PC-3 (cell line): Measurements from ENCODE around the gene B4GALT5. TPM values are rescaled to one million over a fixed set of nuclear protein-coding genes. Genes with fewer than 3 reads are reported as not detected.

Experiments used
- ATAC-seq: fragments of 200-7000 bp; cut with Tn5 transposase; 2 replicates; pipeline ENCODE4 v1.9.1; 2020; ENCODE audit warnings: mild to moderate bottlenecking, moderate library complexity
- BruUV-seq: library from RNA; stranded (reverse); fragments of 400-500 nt; replicated peaks from 2 replicates; lab custom pipeline; 2021; lab: Mats Ljungman, UMichigan
- CTCF ChIA-PET: fragments of 300-600 bp; sonication (Branson Sonifier 250); formaldehyde crosslinking; loops from one replicate; lab custom pipeline; 2022; ENCODE audit warnings: antibody characterized with exemption; lab: Charles Lee
- POLR2A ChIA-PET: fragments of 300-600 bp; sonication (Branson Sonifier 250); formaldehyde crosslinking; loops from one replicate; lab custom pipeline; 2022; ENCODE audit warnings: antibody characterized with exemption; ENCODE audit not compliant: unreplicated experiment; lab: Charles Lee
- DNase-seq: peaks from one replicate; pipeline ENCODE4 v3.0.0-alpha.2; 2015
- H2AFZ ChIP-seq: fragments of 300-600 bp; sonication (generic); 2 replicates; pipeline ENCODE4 v1.6.0; 2016; ENCODE audit warnings: antibody characterized with exemption, low read length
- H3F3A ChIP-seq: fragments of 300-600 bp; sonication (generic); one replicate; pipeline ENCODE4 v1.6.0; 2017; ENCODE audit warnings: antibody characterized with exemption, low read length, control low read depth, mild to moderate bottlenecking; ENCODE audit not compliant: unreplicated experiment
- H3K27ac ChIP-seq: fragments of 300-600 bp; sonication (generic); 2 replicates; pipeline ENCODE4 v1.5.1; 2016; ENCODE audit warnings: mild to moderate bottlenecking, low read length
- H3K27me3 ChIP-seq: fragments of 300-600 bp; sonication (generic); 2 replicates; pipeline ENCODE4 v1.6.1; 2016; ENCODE audit warnings: low read length, mixed read lengths
- H3K36me3 ChIP-seq: fragments of 300-600 bp; sonication (generic); 2 replicates; pipeline ENCODE4 v1.6.1; 2016; ENCODE audit warnings: low read depth, mixed run types, low read length, mixed read lengths
- H3K4me1 ChIP-seq: fragments of 300-600 bp; sonication (generic); 2 replicates; pipeline ENCODE4 v1.5.1; 2016; ENCODE audit warnings: low read length; ENCODE audit not compliant: insufficient read depth
- H3K4me2 ChIP-seq: fragments of 300-600 bp; sonication (generic); 2 replicates; pipeline ENCODE4 v1.6.0; 2016; ENCODE audit warnings: low read length
- H3K4me3 ChIP-seq: fragments of 300-600 bp; sonication (generic); 2 replicates; pipeline ENCODE4 v1.5.1; 2016; ENCODE audit warnings: mild to moderate bottlenecking, low read length, mixed read lengths
- H3K79me2 ChIP-seq: fragments of 300-600 bp; sonication (generic); 2 replicates; pipeline ENCODE4 v1.6.1; 2017; ENCODE audit warnings: low read length, mixed read lengths
- H3K9ac ChIP-seq: fragments of 300-600 bp; sonication (generic); 2 replicates; pipeline ENCODE4 v1.6.0; 2016; ENCODE audit warnings: mild to moderate bottlenecking, low read length
- H3K9me2 ChIP-seq: fragments of 300-600 bp; sonication (generic); replicated peaks from 2 replicates; pipeline ENCODE4 v1.6.1; 2016; ENCODE audit warnings: mixed run types, low read length, mixed read lengths
- H3K9me3 ChIP-seq: fragments of 300-600 bp; sonication (generic); 2 replicates; pipeline ENCODE4 v1.6.1; 2016; ENCODE audit warnings: low read length, mixed read lengths
- H4K20me1 ChIP-seq: fragments of 300-600 bp; sonication (generic); 2 replicates; pipeline ENCODE4 v1.6.1; 2016; ENCODE audit warnings: low read length, mixed read lengths
- CTCF ChIP-seq: fragments of 300-600 bp; sonication (generic); conservative IDR thresholded peaks from 2 replicates; pipeline ENCODE4 v1.5.1; 2017; ENCODE audit warnings: antibody characterized with exemption, low read depth, mild to moderate bottlenecking, low read length
- EZH2 ChIP-seq: fragments of 300-600 bp; sonication (generic); IDR thresholded peaks from one replicate; pipeline ENCODE4 v1.6.1; 2017; ENCODE audit warnings: antibody characterized with exemption, mild to moderate bottlenecking, low read length; ENCODE audit not compliant: unreplicated experiment
- EZH2phosphoT487 ChIP-seq: fragments of 300-600 bp; sonication (generic); IDR thresholded peaks from 2 replicates; pipeline ENCODE4 v1.6.1; 2018; ENCODE audit warnings: mild to moderate bottlenecking, antibody characterized with exemption, low read length, borderline replicate concordance
- intact Hi-C: fragments of 100-400 bp; cut with micrococcal nuclease; formaldehyde crosslinking; loops from 2 replicates; pipeline ENCODE4 v1.9.0; 2023
- total RNA-seq: library from RNA; depleted of rRNA; stranded (reverse); fragments of >200 nt; gene quantifications from 2 replicates; pipeline ENCODE4 v1.2.3, GENCODE V29; 2014

Gene B4GALT5
- total RNA-seq, 1 experiment from 2014 or later: 18.1 TPM

- H4K20me1 ChIP-seq: no peaks in the 10 kb centered on the region
- no peak overlapping the region for H3K4me3 ChIP-seq
- no peaks in the 10 kb centered on the region for H3K36me3 ChIP-seq
- no peaks in the 10 kb centered on the region for H3F3A ChIP-seq
- ChIA-PET POLR2A (no interaction called here), CTCF (no interaction called here)
- H3K79me2 ChIP-seq: no peaks in the 10 kb centered on the region
- H3K4me1 ChIP-seq: peaks cover 18% of the 10 kb centered on the region
- H3K27me3 ChIP-seq: no peaks in the 10 kb centered on the region
- ATAC-seq (no peak), DNase-seq (no peak)
- no TSS peak for BruUV-seq
- H3K9me2 ChIP-seq: no peaks in the 10 kb centered on the region
- no peak overlapping the region for H3K9ac ChIP-seq
- no peak overlapping the region for H3K27ac ChIP-seq
- H2AFZ ChIP-seq: no peak overlapping the region
- TF ChIP-seq CTCF: no peak
- no peak for TF ChIP-seq EZH2
- TF ChIP-seq EZH2phosphoT487: no peak
- no peaks in the 10 kb centered on the region for H3K9me3 ChIP-seq
- intact Hi-C loops: no loop called here
- no peak overlapping the region for H3K4me2 ChIP-seq
Observed at GRCh38 chr20:49601153-49601924, 112.3 kb downstream of the B4GALT5 start.

GRCh38 chr20:49599746-49600113 lies 113.9 kb downstream of the B4GALT5 start:
- Histone ChIP-seq H3K4me2 (no peak overlapping the region), H3K9ac (no peak overlapping the region), H3K79me2 (no peaks in the 10 kb centered on the region), H3K4me1 (peaks cover 13% of the 10 kb centered on the region), H2AFZ (no peak overlapping the region), H3K9me2 (no peaks in the 10 kb centered on the region), H3K27me3 (no peaks in the 10 kb centered on the region), H3F3A (no peaks in the 10 kb centered on the region), H4K20me1 (no peaks in the 10 kb centered on the region), H3K36me3 (no peaks in the 10 kb centered on the region), H3K9me3 (no peaks in the 10 kb centered on the region), H3K27ac (no peak overlapping the region), H3K4me3 (no peak overlapping the region)
- ATAC-seq (no peak), DNase-seq (no peak)
- no peak for TF ChIP-seq CTCF
- TF ChIP-seq EZH2phosphoT487: no peak
- TF ChIP-seq EZH2: no peak
- intact Hi-C loops: no loop called here
- ChIA-PET POLR2A (no interaction called here), CTCF (no interaction called here)
- BruUV-seq: no TSS peak

GRCh38 chr20:49597825-49598395 lies 115.8 kb downstream of the B4GALT5 start:
- no TSS peak for BruUV-seq
- Histone ChIP-seq H3K4me1 (peaks cover 23% of the 10 kb centered on the region), H4K20me1 (no peaks in the 10 kb centered on the region), H3K36me3 (no peaks in the 10 kb centered on the region), H3K9ac (no peak overlapping the region), H3K27me3 (no peaks in the 10 kb centered on the region), H3K4me3 (no peak overlapping the region), H3K27ac (no peak overlapping the region), H3K9me2 (no peaks in the 10 kb centered on the region), H3K4me2 (no peak overlapping the region), H3K79me2 (no peaks in the 10 kb centered on the region), H2AFZ (no peak overlapping the region), H3F3A (no peaks in the 10 kb centered on the region), H3K9me3 (no peaks in the 10 kb centered on the region)
- TF ChIP-seq EZH2phosphoT487: no peak
- TF ChIP-seq CTCF: no peak
- no peak for TF ChIP-seq EZH2
- POLR2A ChIA-PET: no interaction called here
- CTCF ChIA-PET: no interaction called here
- DNase-seq (no peak), ATAC-seq (no peak)
- intact Hi-C loops: no loop called here
